Measurements from ENCODE around the gene QPCTL.
"Not testable (repeated sequence)": the region's sequence is repeated elsewhere in the genome, so short reads cannot be mapped to it uniquely, and the experiment has no call there.

- not testable (repeated sequence) for TF ChIP-seq CTCF (IDR thresholded peaks at IDR 0.05 in 4 of 5, conservative IDR thresholded peaks at IDR 0.05 in 1 of 5); POLR2A (IDR thresholded peaks at IDR 0.05)
These were observed 36.2 kb downstream of the QPCTL start for GRCh38 chr19:45728683-45729082.
